H9 (cell line): ENCODE measurements around the gene PTPRN2. TPM values are rescaled to one million over a fixed set of nuclear protein-coding genes. Genes with fewer than 3 reads are reported as not detected.

Experiments used
- DNase-seq: peaks from one replicate; pipeline ENCODE4 v3.0.0-alpha.2; 2017
- H2AFZ ChIP-seq: one replicate; pipeline ENCODE4 v1.6.1; 2013; ENCODE audit warnings: mild to moderate bottlenecking, low read length, control low read depth, moderate library complexity
- H2AK5ac ChIP-seq: 2 replicates; pipeline ENCODE4 v1.6.1; 2013; ENCODE audit warnings: low read length, control low read depth, mixed read lengths; ENCODE audit not compliant: insufficient read length
- H2BK120ac ChIP-seq: one replicate; pipeline ENCODE4 v1.6.1; 2013; ENCODE audit warnings: low read depth, mild to moderate bottlenecking, low read length, control low read depth, inconsistent platforms; ENCODE audit not compliant: poor library complexity, severe bottlenecking
- H2BK12ac ChIP-seq: 2 replicates; pipeline ENCODE4 v1.6.1; 2013; ENCODE audit warnings: low read length, control low read depth, mixed read lengths, low read depth; ENCODE audit not compliant: insufficient read length
- H2BK15ac ChIP-seq: 2 replicates; pipeline ENCODE4 v1.6.1; 2013; ENCODE audit warnings: low read depth, low read length, control low read depth
- H2BK20ac ChIP-seq: one replicate; pipeline ENCODE4 v1.6.1; 2013; ENCODE audit warnings: low read depth, mild to moderate bottlenecking, low read length, control low read depth, inconsistent platforms; ENCODE audit not compliant: poor library complexity, severe bottlenecking
- H2BK5ac ChIP-seq: 2 replicates; pipeline ENCODE4 v1.6.1; 2013; ENCODE audit warnings: low read length, control low read depth, mixed read lengths; ENCODE audit not compliant: insufficient read length
- H3K14ac ChIP-seq: 2 replicates; pipeline ENCODE4 v1.6.1; 2013; ENCODE audit warnings: low read length, control low read depth; ENCODE audit not compliant: insufficient read depth
- H3K18ac ChIP-seq: 2 replicates; pipeline ENCODE4 v1.6.1; 2013; ENCODE audit warnings: low read depth, mild to moderate bottlenecking, mixed read lengths, low read length, control low read depth; ENCODE audit not compliant: insufficient read length
- H3K23ac ChIP-seq: 2 replicates; pipeline ENCODE4 v1.6.1; 2013; ENCODE audit warnings: low read length, control low read depth, mixed read lengths, low read depth; ENCODE audit not compliant: insufficient read length
- H3K23me2 ChIP-seq: 2 replicates; pipeline ENCODE4 v1.6.1; 2013; ENCODE audit warnings: low read depth, mild to moderate bottlenecking, mixed read lengths, low read length, control low read depth; ENCODE audit not compliant: insufficient read length, poor library complexity, severe bottlenecking
- H3K27ac ChIP-seq: 2 replicates; pipeline ENCODE4 v1.5.1; 2013; ENCODE audit warnings: low read length, control low read depth, mixed read lengths, low read depth; ENCODE audit not compliant: insufficient read length
- H3K27me3 ChIP-seq: 2 replicates; pipeline ENCODE4 v1.6.1; 2013; ENCODE audit warnings: low read length, control low read depth, inconsistent platforms; ENCODE audit not compliant: insufficient read depth
- H3K4ac ChIP-seq: 2 replicates; pipeline ENCODE4 v1.6.1; 2013; ENCODE audit warnings: low read depth, mild to moderate bottlenecking, control low read depth, inconsistent platforms, low read length, moderate library complexity
- H3K4me1 ChIP-seq: 2 replicates; pipeline ENCODE4 v1.6.1; 2013; ENCODE audit warnings: low read length, control low read depth, inconsistent platforms; ENCODE audit not compliant: insufficient read depth
- H3K4me2 ChIP-seq: 2 replicates; pipeline ENCODE4 v1.6.1; 2013; ENCODE audit warnings: low read length, control low read depth, mixed read lengths; ENCODE audit not compliant: insufficient read length, insufficient read depth
- H3K56ac ChIP-seq: 2 replicates; pipeline ENCODE4 v1.6.1; 2013; ENCODE audit warnings: low read depth, mild to moderate bottlenecking, mixed read lengths, low read length, control low read depth; ENCODE audit not compliant: insufficient read length
- H3K79me1 ChIP-seq: 2 replicates; pipeline ENCODE4 v1.6.1; 2013; ENCODE audit warnings: low read depth, mild to moderate bottlenecking, moderate library complexity, low read length, control low read depth, inconsistent platforms; ENCODE audit not compliant: insufficient read depth, poor library complexity, severe bottlenecking
- H3K79me2 ChIP-seq: 2 replicates; pipeline ENCODE4 v1.6.1; 2013; ENCODE audit warnings: low read length, control low read depth, inconsistent platforms; ENCODE audit not compliant: insufficient read depth
- H3K9ac ChIP-seq: 2 replicates; pipeline ENCODE4 v1.6.1; 2013; ENCODE audit warnings: low read length, control low read depth, mixed read lengths; ENCODE audit not compliant: insufficient read length; ENCODE audit errors: extremely low read depth
- H3K9me3 ChIP-seq: one replicate; pipeline ENCODE4 v1.6.1; 2013; ENCODE audit warnings: low read depth, low read length, inconsistent platforms; ENCODE audit not compliant: control insufficient read depth
- H3T11ph ChIP-seq: one replicate; pipeline ENCODE4 v1.6.1; 2013; ENCODE audit warnings: mild to moderate bottlenecking, low read length, control low read depth, inconsistent platforms
- H4K20me1 ChIP-seq: one replicate; pipeline ENCODE4 v1.6.1; 2013; ENCODE audit not compliant: control insufficient read depth, insufficient read length, insufficient read depth
- H4K5ac ChIP-seq: 2 replicates; pipeline ENCODE4 v1.6.1; 2013; ENCODE audit warnings: low read depth, mild to moderate bottlenecking, mixed read lengths, low read length, control low read depth; ENCODE audit not compliant: insufficient read length
- H4K8ac ChIP-seq: replicated peaks from 2 replicates; pipeline ENCODE4 v1.6.1; 2013; ENCODE audit warnings: low read length, control low read depth, mixed read lengths, low read depth; ENCODE audit not compliant: insufficient read length
- H4K91ac ChIP-seq: 2 replicates; pipeline ENCODE4 v1.6.1; 2013; ENCODE audit warnings: low read depth, mild to moderate bottlenecking, moderate library complexity, mixed read lengths, low read length, control low read depth; ENCODE audit not compliant: insufficient read length
- H3K27ac Mint-ChIP-seq, 3 experiments: 2 replicates in 2 of 3; 3 replicates in 1 of 3; pipeline ENCODE4 v1.8.0; 2020 to 2021; ENCODE audit warnings: mixed read lengths in 3 of 3, mild to moderate bottlenecking in 1 of 3, moderate library complexity in 1 of 3
- H3K27me3 Mint-ChIP-seq: 2 replicates; pipeline ENCODE4 v1.8.0; 2021; ENCODE audit warnings: low read depth, mild to moderate bottlenecking, moderate library complexity, mixed read lengths
- H3K36me3 Mint-ChIP-seq, 3 experiments: 2 replicates in 2 of 3; 3 replicates in 1 of 3; pipeline ENCODE4 v1.8.0; 2020 to 2021; ENCODE audit warnings: low read depth in 3 of 3, mixed read lengths in 3 of 3; ENCODE audit not compliant: insufficient read depth in 1 of 3
- H3K4me1 Mint-ChIP-seq, 2 experiments: 2 replicates each; pipeline ENCODE4 v1.8.0; 2020; ENCODE audit warnings: mixed read lengths in 2 of 2
- H3K4me3 Mint-ChIP-seq, 2 experiments: 2 replicates in 1 of 2; 3 replicates in 1 of 2; pipeline ENCODE4 v1.8.0; 2020 to 2021; ENCODE audit warnings: mild to moderate bottlenecking in 2 of 2, mixed read lengths in 2 of 2, moderate library complexity in 1 of 2
- H3K9me3 Mint-ChIP-seq, 2 experiments: 2 replicates in 1 of 2; 3 replicates in 1 of 2; pipeline ENCODE4 v1.8.0; 2020; ENCODE audit warnings: mild to moderate bottlenecking in 2 of 2, mixed read lengths in 2 of 2, moderate library complexity in 1 of 2
- WGBS: extraction: QIAGEN DNeasy Blood & Tissue Kit; methylation state at CpG from one replicate; pipeline ENCODE4 v1.1.7; 2013; ENCODE audit warnings: missing lambda C conversion rate, low lambda C conversion rate, mixed read lengths; ENCODE audit not compliant: insufficient read length; ENCODE audit errors: extremely low coverage; 5-methylcytosine and 5-hydroxymethylcytosine counted together
- total RNA-seq: library from RNA; stranded (reverse); gene quantifications from 2 replicates; pipeline ENCODE4 v1.2.1, GENCODE V29; 2021
- TF ChIP-seq, protein P1 (sequence below): fragments of 200-600 bp; sonication (generic); conservative IDR thresholded peaks from 3 replicates; pipeline ENCODE4 v1.8.0; 2021; ENCODE audit warnings: antibody characterized with exemption, mild to moderate bottlenecking

PTPRN2 gene
- total RNA-seq, 1 experiment from 2014 or later, result 5.2 TPM

DNA sequence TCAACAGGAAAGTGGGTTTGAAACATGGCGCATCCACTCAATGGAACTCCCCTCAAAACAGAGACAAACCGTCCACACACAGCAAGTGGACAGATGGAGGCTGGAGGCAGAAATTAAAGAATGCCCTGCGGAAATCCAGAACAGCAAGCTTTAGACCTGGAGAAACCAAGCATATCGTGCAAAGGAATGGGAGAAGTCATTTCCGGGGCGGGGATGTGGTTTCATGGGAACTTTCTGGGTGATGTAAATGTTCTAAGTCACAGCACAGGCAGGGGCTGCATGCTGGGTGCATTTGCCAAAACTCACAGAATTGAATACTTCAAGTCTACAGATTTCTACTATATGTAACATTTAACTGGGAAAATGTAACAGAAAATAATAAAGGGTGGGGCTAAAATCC, 213.0 kb downstream of the PTPRN2 start:
- H2BK5ac ChIP-seq, result no peak overlapping the region
- H3K23ac ChIP-seq, result no peak overlapping the region
- H4K20me1 ChIP-seq, result no peaks in the 10 kb centered on the region
- no peak overlapping the region for H2BK120ac ChIP-seq
- H4K5ac ChIP-seq, result no peak overlapping the region
- no peaks in the 10 kb centered on the region for H3K4me1 ChIP-seq
- peaks cover 11% of the 10 kb centered on the region for H3K27me3 Mint-ChIP-seq
- no peak overlapping the region for H4K8ac ChIP-seq
- H3K4ac ChIP-seq, result no peak overlapping the region
- peaks cover 6 to 10% of the 10 kb centered on the region in 2 experiments for H3K9me3 Mint-ChIP-seq
- H3K18ac ChIP-seq, result no peak overlapping the region
- H3K23me2 ChIP-seq, result no peaks in the 10 kb centered on the region
- TF ChIP-seq, protein P1, sequence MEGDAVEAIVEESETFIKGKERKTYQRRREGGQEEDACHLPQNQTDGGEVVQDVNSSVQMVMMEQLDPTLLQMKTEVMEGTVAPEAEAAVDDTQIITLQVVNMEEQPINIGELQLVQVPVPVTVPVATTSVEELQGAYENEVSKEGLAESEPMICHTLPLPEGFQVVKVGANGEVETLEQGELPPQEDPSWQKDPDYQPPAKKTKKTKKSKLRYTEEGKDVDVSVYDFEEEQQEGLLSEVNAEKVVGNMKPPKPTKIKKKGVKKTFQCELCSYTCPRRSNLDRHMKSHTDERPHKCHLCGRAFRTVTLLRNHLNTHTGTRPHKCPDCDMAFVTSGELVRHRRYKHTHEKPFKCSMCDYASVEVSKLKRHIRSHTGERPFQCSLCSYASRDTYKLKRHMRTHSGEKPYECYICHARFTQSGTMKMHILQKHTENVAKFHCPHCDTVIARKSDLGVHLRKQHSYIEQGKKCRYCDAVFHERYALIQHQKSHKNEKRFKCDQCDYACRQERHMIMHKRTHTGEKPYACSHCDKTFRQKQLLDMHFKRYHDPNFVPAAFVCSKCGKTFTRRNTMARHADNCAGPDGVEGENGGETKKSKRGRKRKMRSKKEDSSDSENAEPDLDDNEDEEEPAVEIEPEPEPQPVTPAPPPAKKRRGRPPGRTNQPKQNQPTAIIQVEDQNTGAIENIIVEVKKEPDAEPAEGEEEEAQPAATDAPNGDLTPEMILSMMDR, result no peak
- no peak overlapping the region for H3K4me2 ChIP-seq
- H3K9me3 ChIP-seq, result no peaks in the 10 kb centered on the region
- WGBS, result no CpG with 5 or more reads among the region's 6 CpGs
- no peak overlapping the region for H2BK12ac ChIP-seq
- H3K9ac ChIP-seq, result no peak overlapping the region
- no peak overlapping the region; the same call in 1 of the 2 replicates for H3K14ac ChIP-seq
- no peaks in the 10 kb centered on the region for H3K79me2 ChIP-seq
- H3K27me3 ChIP-seq, result no peaks in the 10 kb centered on the region
- no peak for DNase-seq
- no peak overlapping the region for H2BK15ac ChIP-seq
- no peak overlapping the region for H3T11ph ChIP-seq
- H3K56ac ChIP-seq, result no peak overlapping the region
- H2BK20ac ChIP-seq, result no peak overlapping the region
- H4K91ac ChIP-seq, result no peak overlapping the region
- H2AFZ ChIP-seq, result no peak overlapping the region
- no peak overlapping the region for H3K4me3 Mint-ChIP-seq
- H3K27ac ChIP-seq, result no peak overlapping the region
- no peak overlapping the region for H3K27ac Mint-ChIP-seq
- H2AK5ac ChIP-seq, result no peak overlapping the region
- H3K79me1 ChIP-seq, result no peaks in the 10 kb centered on the region
- H3K4me1 Mint-ChIP-seq, result peaks cover 0 to 7% of the 10 kb centered on the region in 2 experiments; a peak in 1 of 4 replicates
- peaks cover 0 to 5% (median 4%) of the 10 kb centered on the region in 3 experiments; a peak in 6 of 7 replicates for H3K36me3 Mint-ChIP-seq
